Measurements from ENCODE around the gene CAVIN4. TPM values are rescaled to one million over a fixed set of nuclear protein-coding genes. Genes with fewer than 3 reads are reported as not detected.

CAVIN4 gene
- 7.4 TPM for total RNA-seq (ENCODE audit: unreplicated experiment)
- long read RNA-seq, partial matches to known transcripts, result 0 of 1 reads
- long read RNA-seq, other reads (novel, unspliced or antisense), result 1 of 1 reads

- Mint-ChIP-seq H3K4me3 (ENCODE audit: unreplicated experiment) (no peak within 1 kb of the TSS), H3K36me3 (ENCODE audit: low read depth, unreplicated experiment) (peaks cover 17% of the 10 kb centered on the region), H3K4me1 (ENCODE audit: unreplicated experiment) (no peaks in the 10 kb centered on the region), H3K27me3 (ENCODE audit: unreplicated experiment) (peaks cover 3% of the 10 kb centered on the region), H3K9me3 (ENCODE audit: unreplicated experiment) (no peaks in the 10 kb centered on the region), H3K27ac (ENCODE audit: unreplicated experiment) (no peak within 1 kb of the TSS)
- TF ChIP-seq CTCF (IDR thresholded peaks at IDR 0.05; ENCODE audit: unreplicated experiment), result no peak
- no peak for DNase-seq (ENCODE audit: low spot score)
These were observed at the start of gene CAVIN4 for GRCh38 chr9:100577776-100578448. Gene CAVIN4 (plus strand): TSS chr9:100578079. CDS start chr9:100578144, 65 bp downstream.

GRCh38 chr9:100534401-100534800, 43.5 kb upstream of the CAVIN4 start:
- TF ChIP-seq CTCF (IDR thresholded peaks at IDR 0.05; ENCODE audit: unreplicated experiment), result no peak
- peaks cover 11% of the 10 kb centered on the region for H3K36me3 Mint-ChIP-seq (ENCODE audit: low read depth, unreplicated experiment)
- DNase-seq (ENCODE audit: low spot score), result no peak
- peaks cover 9% of the 10 kb centered on the region for H3K4me1 Mint-ChIP-seq (ENCODE audit: unreplicated experiment)
- no peak overlapping the region for H3K4me3 Mint-ChIP-seq (ENCODE audit: unreplicated experiment)
- no peaks in the 10 kb centered on the region for H3K27me3 Mint-ChIP-seq (ENCODE audit: unreplicated experiment)
- no peaks in the 10 kb centered on the region for H3K9me3 Mint-ChIP-seq (ENCODE audit: unreplicated experiment)
- no peak overlapping the region for H3K27ac Mint-ChIP-seq (ENCODE audit: unreplicated experiment)

GRCh38 chr9:100540327-100540726, 37.6 kb upstream of the CAVIN4 start:
- no peak for DNase-seq (ENCODE audit: low spot score)
- H3K9me3 Mint-ChIP-seq (ENCODE audit: unreplicated experiment), result peaks cover 12% of the 10 kb centered on the region
- H3K27ac Mint-ChIP-seq (ENCODE audit: unreplicated experiment), result no peak overlapping the region
- peaks cover 2% of the 10 kb centered on the region for H3K27me3 Mint-ChIP-seq (ENCODE audit: unreplicated experiment)
- TF ChIP-seq CTCF (IDR thresholded peaks at IDR 0.05; ENCODE audit: unreplicated experiment), result no peak
- no peaks in the 10 kb centered on the region for H3K4me1 Mint-ChIP-seq (ENCODE audit: unreplicated experiment)
- no peak overlapping the region for H3K4me3 Mint-ChIP-seq (ENCODE audit: unreplicated experiment)
- peaks cover 45% of the 10 kb centered on the region for H3K36me3 Mint-ChIP-seq (ENCODE audit: low read depth, unreplicated experiment)

GRCh38 chr9:100549048-100549447, 28.8 kb upstream of the CAVIN4 start:
- Mint-ChIP-seq H3K27me3 (ENCODE audit: unreplicated experiment) (peaks cover 8% of the 10 kb centered on the region), H3K4me1 (ENCODE audit: unreplicated experiment) (peaks cover 26% of the 10 kb centered on the region), H3K36me3 (ENCODE audit: low read depth, unreplicated experiment) (peaks cover 45% of the 10 kb centered on the region), H3K27ac (ENCODE audit: unreplicated experiment) (peak overlapping the region; percentile 99), H3K9me3 (ENCODE audit: unreplicated experiment) (peaks cover 18% of the 10 kb centered on the region), H3K4me3 (ENCODE audit: unreplicated experiment) (peak overlapping the region; percentile 23)
- no peak for TF ChIP-seq CTCF (IDR thresholded peaks at IDR 0.05; ENCODE audit: unreplicated experiment)
- DNase-seq (ENCODE audit: low spot score), result peak; percentile 26

- Mint-ChIP-seq H3K27me3 (ENCODE audit: unreplicated experiment) (peaks cover 2% of the 10 kb centered on the region), H3K9me3 (ENCODE audit: unreplicated experiment) (no peaks in the 10 kb centered on the region), H3K4me1 (ENCODE audit: unreplicated experiment) (peaks cover 11% of the 10 kb centered on the region), H3K36me3 (ENCODE audit: low read depth, unreplicated experiment) (peaks cover 13% of the 10 kb centered on the region), H3K4me3 (ENCODE audit: unreplicated experiment) (no peak overlapping the region), H3K27ac (ENCODE audit: unreplicated experiment) (no peak overlapping the region)
- no peak for DNase-seq (ENCODE audit: low spot score)
- no peak for TF ChIP-seq CTCF (IDR thresholded peaks at IDR 0.05; ENCODE audit: unreplicated experiment)
These were observed 22.9 kb upstream of the CAVIN4 start for GRCh38 chr9:100554935-100555401.

All from endothelial cell (in vitro differentiated cells).